ENCODE results near the gene ALS2. TPM values are rescaled to one million over a fixed set of nuclear protein-coding genes. Genes with fewer than 3 reads are reported as not detected.

The ALS2 gene
- total RNA-seq, 1 experiment from 2014 or later: 28.4 TPM

GRCh38 chr2:201709049-201709448 lies 71.7 kb downstream of the ALS2 start:
- Histone ChIP-seq H3K14ac (ENCODE audit: insufficient read depth, low read length) (no peak overlapping the region), H3K23me2 (ENCODE audit: insufficient read length, low read depth, low read length, poor library complexity, severe bottlenecking) (no peaks in the 10 kb centered on the region), H3K27ac (ENCODE audit: insufficient read length, low read depth, low read length) (no peak overlapping the region), H4K91ac (ENCODE audit: insufficient read length, low read depth, low read length) (no peak overlapping the region), H2BK20ac (ENCODE audit: low read depth, low read length, poor library complexity, severe bottlenecking) (no peak overlapping the region), H3K27me3 (ENCODE audit: insufficient read depth, low read length) (no peaks in the 10 kb centered on the region), H3K4me2 (ENCODE audit: insufficient read depth, insufficient read length, low read length) (no peak overlapping the region), H4K20me1 (ENCODE audit: control insufficient read depth, insufficient read depth, insufficient read length) (no peaks in the 10 kb centered on the region), H3K9me3 (ENCODE audit: control insufficient read depth, low read depth, low read length) (no peaks in the 10 kb centered on the region), H3K56ac (ENCODE audit: insufficient read length, low read depth, low read length) (no peak overlapping the region), H2AK5ac (ENCODE audit: insufficient read length, low read length) (no peak overlapping the region), H2AFZ (ENCODE audit: low read length) (no peak overlapping the region), H3K79me2 (ENCODE audit: insufficient read depth, low read length) (no peaks in the 10 kb centered on the region), H4K5ac (ENCODE audit: insufficient read length, low read depth, low read length) (no peak overlapping the region), H2BK5ac (ENCODE audit: insufficient read length, low read length) (no peak overlapping the region), H3K9ac (ENCODE audit: extremely low read depth, insufficient read length, low read length) (no peak overlapping the region), H3K4ac (ENCODE audit: low read depth, low read length) (no peak overlapping the region), H3K18ac (ENCODE audit: insufficient read length, low read depth, low read length) (no peak overlapping the region), H3K79me1 (ENCODE audit: insufficient read depth, low read depth, low read length, poor library complexity, severe bottlenecking) (no peaks in the 10 kb centered on the region), H4K8ac (replicated peaks; ENCODE audit: insufficient read length, low read depth, low read length) (no peak overlapping the region), H2BK15ac (ENCODE audit: low read depth, low read length) (no peak overlapping the region), H2BK12ac (ENCODE audit: insufficient read length, low read depth, low read length) (no peak overlapping the region), H3K4me1 (ENCODE audit: insufficient read depth, low read length) (no peaks in the 10 kb centered on the region), H3T11ph (ENCODE audit: low read length) (no peak overlapping the region), H2BK120ac (ENCODE audit: low read depth, low read length, poor library complexity, severe bottlenecking) (no peak overlapping the region), H3K23ac (ENCODE audit: insufficient read length, low read depth, low read length) (no peak overlapping the region)
- Mint-ChIP-seq H3K4me1 (no peaks in the 10 kb centered on the region), H3K36me3 (ENCODE audit: insufficient read depth in 1 of 3, low read depth in 3 of 3) (peaks cover 7 to 57% (median 45%) of the 10 kb centered on the region in 3 experiments; a peak in 6 of 7 replicates), H3K27ac (no peak overlapping the region), H3K27me3 (ENCODE audit: low read depth) (no peaks in the 10 kb centered on the region), H3K9me3 (no peaks in the 10 kb centered on the region), H3K4me3 (no peak overlapping the region)
- no peak for TF ChIP-seq CTCF (conservative IDR thresholded peaks at IDR 0.05)
- DNase-seq: no peak
- WGBS (ENCODE audit: extremely low coverage, insufficient read length, low lambda C conversion rate): no CpG with 5 or more reads among the region's 2 CpGs
